Uterus (tissue), 2 donors: ENCODE results near the gene CHN2.

Source experiments
- CTCF ChIP-seq, 4 experiments: fragments of 200-600 bp in 2 of 4; fragments of 450-650 bp in 2 of 4; sonication (generic) in 2 of 4; IDR thresholded peaks; one replicate each; pipeline ENCODE4 v1.5.1; 2016 to 2019; ENCODE audit warnings: antibody characterized with exemption in 4 of 4, mild to moderate bottlenecking in 2 of 4, moderate library complexity in 1 of 4
- POLR2A ChIP-seq, 2 donors: fragments of 450-650 bp; IDR thresholded peaks; one replicate each; pipeline ENCODE4 v1.6.1; 2016; ENCODE audit warnings: antibody characterized with exemption in 2 of 2, mild to moderate bottlenecking in 1 of 2, moderate library complexity in 1 of 2

- no peak for TF ChIP-seq CTCF (IDR thresholded peaks at IDR 0.05)
- no peak for TF ChIP-seq POLR2A (IDR thresholded peaks at IDR 0.05)
These were observed 190.7 kb downstream of the CHN2 start for GRCh38 chr7:29385214-29385814.
